Activated T-cell treated with anti-CD3 and anti-CD28 coated beads for 24 hours (primary cell): ENCODE results near the gene VDAC1.
A peak's percentile ranks its signal among the peaks of the same experiment; 100 is the strongest.

Experiments
- DNase-seq: peaks from one replicate; pipeline ENCODE4 v3.0.0-alpha.2; 2020; ENCODE audit warnings: low read depth

Gene VDAC1

DNA sequence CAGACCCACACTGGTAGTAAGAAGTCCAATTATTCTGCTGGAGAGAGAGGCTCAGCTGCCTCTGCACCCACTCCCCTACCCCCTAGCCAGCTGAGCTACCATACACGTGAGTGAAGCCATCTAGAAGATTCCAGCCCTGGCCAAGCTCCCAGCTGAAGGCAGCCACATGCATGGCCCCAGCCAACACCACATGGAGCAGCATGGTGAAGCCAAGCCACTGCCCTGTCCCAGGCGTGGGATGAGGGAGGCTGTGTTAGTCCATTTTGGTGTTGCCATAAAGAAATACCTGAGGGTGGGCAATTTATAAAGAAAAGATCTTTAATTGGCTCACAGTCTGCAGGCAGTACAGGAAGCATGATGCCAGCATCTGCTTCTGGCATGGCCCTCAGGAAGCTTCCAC, 20.0 kb upstream of the VDAC1 start:
- no peak for DNase-seq

DNA sequence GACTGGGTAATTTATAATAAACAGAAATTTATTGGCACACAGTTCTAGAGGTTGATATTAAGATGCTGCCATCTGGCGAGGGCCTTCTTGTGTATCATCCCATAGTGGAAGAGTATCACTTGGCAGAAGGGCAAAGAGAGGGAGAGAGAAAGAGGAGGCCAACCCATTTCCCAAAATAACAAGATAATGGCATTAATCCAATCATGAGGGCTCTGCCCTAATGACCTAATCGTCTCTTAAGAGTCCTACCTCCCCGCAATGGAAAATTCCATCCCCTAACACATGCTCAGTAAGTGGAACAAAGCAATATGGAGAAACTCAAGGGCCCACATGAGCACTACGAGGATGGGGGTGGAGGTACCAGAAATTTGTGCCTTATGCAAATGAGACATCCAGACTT, 17.6 kb upstream of the VDAC1 start:
- DNase-seq: no peak

DNA sequence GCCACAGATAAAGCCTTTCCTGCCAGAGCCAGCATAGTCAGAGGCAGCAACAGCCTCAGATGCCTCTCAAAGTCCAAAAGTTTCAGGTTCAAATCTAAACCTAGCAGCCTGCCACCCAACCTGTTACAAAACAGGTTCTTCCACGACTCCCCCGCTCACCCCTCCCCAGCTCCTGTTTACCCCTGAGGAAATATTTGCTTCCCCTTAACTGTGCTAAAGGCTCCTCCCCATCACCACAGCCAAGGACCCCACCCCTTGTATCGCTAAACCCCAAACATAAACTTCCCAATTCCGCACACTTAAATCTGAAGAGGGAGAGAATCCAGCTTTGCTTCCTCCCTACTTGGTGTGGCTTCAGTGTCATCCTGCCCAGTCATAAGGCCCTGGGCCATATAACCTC, 15.4 kb upstream of the VDAC1 start:
- no peak for DNase-seq

DNA sequence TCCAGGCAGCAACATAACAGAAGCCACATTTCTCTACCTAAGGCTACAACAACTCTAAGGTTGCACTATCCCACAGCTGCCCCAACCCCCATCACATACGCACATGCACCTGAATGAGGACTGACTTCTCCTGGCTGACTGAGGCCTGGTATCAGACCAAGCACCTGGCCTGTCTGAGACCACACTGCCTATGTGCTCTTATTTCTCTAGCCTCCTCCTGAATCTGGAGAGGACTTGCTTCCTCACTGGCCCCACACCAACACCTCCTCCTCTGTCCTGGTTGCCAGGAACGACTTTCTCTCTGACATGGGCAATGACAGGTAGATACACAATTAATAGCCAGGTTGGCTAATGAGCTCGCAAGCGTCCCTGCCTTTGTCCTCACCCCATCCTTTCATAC, 14.9 kb upstream of the VDAC1 start:
- DNase-seq: no peak

DNA sequence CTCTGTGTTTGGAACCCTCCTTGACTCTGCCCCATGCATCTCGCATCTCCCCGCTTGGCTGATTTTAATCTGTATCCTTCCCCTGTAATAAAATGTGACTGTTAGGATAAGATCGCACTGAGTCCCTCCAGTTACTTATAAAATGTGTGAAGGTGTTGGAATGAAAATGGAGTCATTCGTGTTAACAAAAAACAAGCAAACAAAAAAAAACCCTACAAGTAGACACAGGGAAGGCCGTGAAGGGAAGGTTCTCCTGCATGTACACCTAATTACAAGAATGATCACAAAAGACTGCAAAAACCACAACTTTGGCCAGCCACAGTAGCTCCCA, 14.2 kb upstream of the VDAC1 start:
- DNase-seq: no peak

DNA sequence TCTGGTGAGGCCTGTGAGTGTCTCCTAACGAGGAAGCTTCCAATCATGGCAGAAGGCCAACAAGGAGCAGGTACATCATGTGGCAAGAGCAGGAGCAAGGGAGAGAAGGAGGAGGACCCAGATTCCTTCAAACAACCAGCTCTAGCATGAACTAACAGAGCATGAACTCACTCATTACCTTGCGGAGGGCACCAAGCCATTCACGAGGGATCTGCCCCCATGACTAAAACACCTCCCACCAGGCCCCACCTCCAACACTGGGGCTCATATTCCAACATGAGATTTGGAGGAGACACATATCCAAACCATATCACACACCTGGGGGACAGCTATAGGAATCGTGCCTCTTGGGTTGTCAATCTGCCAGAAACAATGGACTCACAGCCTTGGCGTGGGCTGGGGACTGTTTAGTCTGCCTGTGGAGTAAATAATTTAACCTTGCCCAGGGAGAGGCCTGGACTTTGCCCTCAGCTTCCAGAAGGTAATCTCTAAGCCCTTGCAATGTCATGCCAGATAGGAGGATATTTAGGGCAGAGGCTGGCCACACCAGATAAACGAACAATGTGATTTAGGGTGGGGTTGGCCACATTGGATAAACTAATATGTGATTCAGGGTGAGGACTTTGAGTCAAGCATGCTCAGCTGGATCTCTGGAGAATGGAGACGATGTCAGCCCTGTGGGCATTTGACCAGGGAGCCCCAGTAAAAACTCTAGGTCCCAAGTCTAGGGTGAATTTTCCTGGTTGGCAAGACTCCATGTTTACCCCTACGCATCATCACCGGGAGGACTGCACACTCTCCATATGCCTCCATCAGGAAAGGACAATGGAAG, 13.6 kb upstream of the VDAC1 start:
- no peak for DNase-seq

DNA sequence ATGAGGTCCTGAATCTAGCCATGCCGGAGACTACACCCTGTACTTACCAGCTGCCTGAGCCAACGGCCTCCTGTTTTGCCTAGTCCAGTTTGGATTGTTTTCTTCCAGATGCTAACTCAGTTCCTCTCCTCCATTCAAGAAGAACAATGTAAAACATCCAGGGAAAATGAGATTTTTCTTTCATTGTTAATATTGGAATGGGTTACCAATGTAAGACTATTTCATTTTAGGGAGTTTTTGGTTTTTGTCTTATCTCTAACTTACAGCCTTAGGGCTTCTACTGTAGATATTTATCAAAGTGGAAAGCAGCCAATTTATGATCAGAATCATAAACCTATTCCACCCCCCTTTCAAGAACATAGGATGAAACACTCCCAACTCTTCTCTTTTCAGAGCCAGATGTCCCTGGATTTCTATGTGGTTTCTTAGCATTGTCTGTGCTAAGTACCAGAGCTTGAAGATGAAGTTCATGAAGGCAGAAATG, 3.5 kb upstream of the VDAC1 start:
- DNase-seq: no peak

DNA sequence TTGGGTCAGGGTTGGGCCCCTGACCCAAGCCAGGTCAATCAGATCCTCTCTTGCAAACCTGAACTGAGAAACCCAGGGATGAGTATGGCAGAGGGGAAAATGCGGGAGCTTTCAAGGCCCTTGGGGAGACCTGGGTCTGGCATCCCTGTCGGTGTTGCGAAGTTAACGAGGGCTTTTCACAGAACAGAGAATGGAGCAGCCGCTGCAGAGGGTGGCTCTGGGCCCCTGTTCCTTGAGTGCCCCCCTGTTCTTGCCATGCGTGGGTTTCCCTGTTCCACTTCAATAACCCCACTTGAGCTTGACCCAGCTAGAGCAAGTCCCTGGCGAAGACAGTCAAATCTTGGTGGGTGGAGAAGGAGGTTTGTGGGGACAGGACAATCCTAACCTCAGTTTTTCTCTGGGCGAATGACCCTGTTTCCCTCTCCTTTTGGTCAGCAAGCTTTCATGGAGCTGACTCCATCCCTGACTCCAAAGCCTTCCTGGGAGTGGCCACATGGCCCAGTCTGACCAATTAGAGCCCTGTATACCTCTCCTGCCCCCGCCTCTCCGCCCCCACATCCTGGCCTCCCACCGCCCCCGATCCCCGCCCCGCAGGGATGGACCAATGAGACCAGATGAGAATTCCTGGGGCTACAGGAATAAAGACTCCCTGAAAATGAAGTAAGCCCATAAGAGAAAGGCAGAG, 2.9 kb upstream of the VDAC1 start:
- DNase-seq: no peak

DNA sequence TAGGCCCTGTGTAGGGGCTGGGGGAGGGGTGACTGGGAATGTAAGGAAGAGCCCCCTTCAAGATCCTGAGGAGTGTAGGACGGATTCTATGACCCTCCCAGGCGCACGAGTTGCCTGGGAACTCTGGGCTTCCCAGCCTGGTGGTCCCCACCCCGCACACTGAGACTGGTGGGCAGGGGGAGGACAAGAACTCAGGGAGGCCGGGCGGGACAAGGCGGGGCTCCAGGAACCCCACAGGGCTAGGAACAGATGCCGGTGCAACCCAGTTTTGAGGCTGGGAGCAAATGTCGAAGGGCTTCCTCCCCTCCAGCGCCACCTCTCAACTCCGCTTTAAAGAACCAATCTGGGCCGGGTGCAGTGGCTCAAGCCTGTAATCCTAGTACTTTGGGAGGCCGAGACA, 1.3 kb upstream of the VDAC1 start:
- no peak for DNase-seq

DNA sequence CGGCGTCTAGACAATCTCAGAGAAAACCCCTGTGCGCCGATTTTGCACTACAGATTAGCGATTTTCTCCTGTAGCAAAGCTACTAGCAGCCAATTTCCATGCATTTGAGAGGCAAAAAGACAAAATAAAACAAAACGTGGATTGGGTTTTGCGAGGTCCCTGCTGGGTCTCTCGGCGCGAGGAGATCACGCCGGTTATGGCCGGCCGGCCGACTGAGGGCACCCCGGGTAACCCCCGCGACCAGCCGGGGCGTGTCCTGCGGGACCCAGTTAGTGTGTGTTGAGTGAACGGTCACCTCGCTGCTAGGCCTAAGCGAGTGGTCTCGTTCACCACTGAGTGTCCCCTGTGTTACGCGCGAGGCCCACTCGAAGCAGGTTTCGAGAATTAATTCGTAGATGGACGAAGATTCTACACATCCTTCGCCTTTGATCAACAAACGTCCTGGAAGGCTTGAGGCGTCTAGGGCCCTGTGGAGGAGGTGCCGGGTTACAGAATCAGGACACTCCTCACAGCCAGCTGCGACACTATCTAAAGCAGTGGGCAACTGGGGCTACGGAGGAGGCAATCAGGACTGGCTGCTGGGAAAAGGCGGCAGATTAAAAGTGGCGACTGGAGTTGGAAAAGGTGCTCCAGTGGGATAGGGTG, 764 bp upstream of the VDAC1 start:
- DNase-seq: no peak

DNA sequence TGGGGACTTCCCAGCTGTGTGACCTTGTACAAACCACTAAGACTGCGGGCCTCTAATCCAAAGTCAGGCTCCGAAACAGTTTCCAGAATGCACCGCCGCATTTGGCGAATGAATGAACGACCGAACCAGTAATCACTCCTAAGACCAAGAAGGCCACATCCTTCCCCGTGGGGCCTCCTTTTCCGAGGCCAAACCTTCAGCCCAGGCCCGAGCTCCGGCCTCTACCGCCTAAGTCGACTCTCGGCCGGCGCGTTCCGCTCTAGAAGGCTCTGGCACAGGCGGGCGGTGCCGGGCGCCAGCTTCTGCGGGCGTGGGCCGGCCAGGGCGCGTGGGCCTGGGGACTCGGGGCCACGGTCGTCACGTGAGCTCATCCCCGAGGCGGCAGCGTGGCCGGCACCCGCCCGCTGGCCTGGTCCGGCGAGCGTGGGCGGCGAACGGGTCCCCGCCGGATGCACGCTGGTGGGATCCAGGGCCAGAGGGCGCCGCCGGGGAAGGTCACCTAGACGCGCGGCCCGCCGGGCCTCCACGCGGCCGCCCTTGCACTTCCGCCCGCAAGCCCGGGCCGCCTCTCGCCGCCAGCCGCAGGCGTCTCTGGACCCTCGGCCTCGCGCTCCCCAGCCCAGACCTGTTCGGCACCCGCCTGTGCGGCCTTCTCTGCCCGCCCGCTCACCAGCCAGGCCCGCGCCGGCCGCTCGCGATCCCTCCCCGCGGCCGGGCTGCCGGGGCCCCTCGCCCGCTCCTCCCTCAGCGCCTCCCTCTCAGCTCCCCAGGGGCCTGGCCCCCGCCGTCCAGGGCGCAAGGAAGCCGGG, 754 bp downstream of the VDAC1 start:
- DNase-seq: peak; percentile 35

DNA sequence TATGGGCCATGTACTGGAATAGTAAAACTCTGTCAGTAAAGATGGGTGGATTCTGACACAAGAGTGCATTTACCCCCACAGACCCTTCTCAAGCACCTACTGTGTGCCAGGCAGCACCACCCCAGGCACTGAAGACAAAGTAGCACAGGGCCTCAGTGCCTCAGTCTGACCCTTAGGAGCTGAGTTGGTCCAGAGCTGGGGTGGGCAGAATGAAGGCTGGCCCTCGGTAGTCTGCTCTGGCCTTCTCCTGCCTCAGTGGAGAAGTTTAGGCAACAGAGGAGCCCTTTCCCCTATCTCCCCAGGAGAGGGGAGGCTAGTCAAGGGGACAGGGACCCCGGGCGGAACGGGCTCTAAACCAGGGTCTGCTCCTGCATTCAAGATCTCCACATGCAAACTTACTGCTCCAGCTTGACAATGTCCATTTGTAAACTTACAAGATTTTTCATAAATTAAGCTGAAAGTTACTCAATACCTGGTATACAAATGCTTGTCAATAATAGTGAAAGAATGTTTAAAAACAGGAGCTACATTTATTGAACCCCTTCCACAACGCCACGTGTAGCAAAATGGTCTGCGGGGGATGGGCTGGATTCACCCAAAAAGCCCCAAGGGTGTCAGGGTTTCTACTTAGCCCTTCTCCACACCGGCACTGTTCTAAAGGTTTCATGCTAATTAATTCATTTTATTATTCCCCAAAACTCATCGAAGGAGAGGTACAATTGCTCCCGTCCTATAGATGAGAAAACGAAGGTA, 1.5 kb downstream of the VDAC1 start:
- no peak for DNase-seq

DNA sequence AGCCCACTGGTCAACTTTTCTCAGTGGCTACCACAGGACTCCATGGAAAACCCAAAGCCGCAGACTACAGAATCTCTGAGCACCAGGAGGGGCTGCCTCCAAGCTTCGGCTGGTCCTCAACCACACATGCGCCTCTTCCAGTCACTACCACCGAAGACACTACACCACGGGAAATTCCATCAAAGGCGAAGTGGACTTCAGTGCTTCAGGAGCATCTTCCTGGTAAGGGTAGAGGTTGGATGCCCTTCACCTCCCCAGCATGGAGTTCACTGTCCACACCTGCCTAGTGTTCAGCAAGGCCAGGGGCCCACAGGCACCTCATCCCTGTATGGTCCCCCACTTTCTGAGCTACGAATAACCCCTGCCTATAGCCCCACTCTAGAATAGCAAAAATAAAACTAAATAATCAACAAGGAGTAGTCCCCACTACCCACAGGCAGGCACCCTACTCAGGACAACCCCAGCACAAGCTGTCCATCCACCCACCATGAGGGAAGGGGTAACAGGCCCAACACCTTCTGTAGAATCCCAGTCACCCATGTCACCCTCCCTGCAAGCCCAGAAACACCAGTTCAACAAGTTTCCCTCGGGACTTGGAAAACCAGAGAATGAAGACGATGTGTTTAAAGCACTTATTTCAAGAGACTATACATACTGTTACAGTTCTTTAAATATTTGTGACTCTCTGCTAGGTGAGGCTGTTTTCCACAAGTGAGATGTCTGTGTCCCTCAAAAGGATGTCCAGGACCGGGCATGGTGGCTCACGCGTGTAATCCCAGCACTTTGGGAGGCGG, 2.6 kb downstream of the VDAC1 start:
- DNase-seq: no peak

DNA sequence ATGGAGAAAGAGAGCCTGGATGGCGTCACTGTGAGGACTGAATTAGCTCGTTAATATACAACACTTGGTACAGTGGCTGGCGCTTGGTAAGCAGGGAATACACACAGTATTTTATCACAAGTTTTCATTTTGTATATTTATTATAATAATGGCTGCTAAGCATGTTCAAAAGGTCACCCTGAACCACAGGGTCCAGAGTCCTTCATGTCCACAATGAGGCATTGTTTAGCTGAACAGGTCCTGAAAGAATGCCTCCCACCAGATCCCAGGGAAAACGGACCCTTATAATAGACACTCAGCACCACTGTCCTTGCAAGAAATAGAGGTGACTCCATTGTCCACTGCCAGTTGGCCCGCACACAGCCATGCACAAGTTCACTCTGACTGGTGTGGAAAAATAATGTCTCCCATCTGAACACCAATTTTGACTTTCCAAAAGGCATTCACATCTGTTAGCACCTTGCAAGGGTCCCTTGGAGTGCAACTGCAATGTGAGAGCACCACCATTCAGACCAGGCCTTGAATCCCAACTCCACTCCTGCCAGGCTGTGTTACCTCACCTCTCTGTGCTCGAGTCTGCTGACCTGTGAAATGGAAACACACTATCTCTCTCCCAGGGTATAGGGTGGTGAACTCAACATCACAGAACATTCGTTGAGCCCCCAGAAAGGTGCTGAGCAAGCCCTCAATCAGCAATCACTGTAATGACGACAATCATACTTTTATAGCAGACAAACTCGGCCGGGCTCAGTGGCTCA, 3.9 kb downstream of the VDAC1 start:
- no peak for DNase-seq

DNA sequence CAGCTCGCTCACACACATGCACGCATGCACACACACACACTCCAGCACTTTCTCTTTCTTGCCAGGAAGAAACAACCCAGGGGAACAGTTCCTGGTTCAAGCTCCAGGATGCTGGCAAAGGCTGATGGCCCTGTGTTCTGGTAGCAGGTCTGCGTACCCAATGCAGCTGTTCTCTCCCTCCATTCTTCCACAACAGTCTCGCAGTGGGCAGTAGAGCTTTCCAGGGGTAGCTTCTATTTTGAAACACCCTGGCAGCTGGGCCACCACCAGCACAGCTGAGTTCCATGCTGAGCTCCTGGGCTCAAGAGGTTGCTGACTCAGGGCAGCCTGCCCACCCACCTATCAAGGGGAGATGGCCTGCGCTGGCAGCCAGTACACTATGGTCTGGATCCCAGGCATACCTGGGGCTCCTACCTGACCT, 4.7 kb downstream of the VDAC1 start:
- DNase-seq: no peak

DNA sequence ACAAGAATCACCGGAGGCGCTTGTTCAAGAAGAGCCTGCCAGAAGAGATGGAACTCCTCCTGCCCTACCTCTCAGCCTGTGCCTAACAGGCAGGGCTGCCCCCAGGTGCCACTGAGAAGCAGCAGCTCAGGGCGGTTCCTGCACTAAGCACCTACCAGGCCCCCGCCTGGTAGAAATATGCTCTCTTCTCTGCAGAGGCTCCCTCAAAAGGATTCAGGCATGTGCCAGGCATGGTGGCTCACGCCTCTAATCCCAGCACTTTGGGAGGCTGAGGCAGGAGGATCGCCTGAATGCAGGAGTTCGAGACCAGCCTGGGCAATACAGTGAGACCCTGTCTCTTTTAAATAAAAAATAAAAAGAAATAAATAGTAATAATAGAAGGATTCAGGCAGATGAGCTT, 6.0 kb downstream of the VDAC1 start:
- DNase-seq: no peak

DNA sequence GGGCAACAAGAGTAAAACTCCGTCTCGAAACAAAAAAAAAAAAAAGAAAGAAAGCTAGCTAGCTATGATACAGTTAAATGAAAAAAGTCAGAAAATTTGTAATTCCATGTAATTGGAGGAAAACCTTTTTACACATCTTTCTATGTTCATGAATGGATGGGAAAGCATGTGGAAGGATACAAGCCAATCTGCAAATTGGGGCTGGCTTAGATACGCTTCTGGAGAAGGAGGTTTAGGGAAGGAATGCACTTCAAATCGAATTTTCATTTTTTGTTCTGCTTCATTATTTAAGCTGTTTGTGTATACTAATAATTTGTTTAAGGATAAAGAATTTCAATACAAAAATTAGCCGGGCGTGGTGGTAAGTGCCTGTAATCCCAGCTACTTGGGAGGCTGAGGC, 6.7 kb downstream of the VDAC1 start:
- no peak for DNase-seq

DNA sequence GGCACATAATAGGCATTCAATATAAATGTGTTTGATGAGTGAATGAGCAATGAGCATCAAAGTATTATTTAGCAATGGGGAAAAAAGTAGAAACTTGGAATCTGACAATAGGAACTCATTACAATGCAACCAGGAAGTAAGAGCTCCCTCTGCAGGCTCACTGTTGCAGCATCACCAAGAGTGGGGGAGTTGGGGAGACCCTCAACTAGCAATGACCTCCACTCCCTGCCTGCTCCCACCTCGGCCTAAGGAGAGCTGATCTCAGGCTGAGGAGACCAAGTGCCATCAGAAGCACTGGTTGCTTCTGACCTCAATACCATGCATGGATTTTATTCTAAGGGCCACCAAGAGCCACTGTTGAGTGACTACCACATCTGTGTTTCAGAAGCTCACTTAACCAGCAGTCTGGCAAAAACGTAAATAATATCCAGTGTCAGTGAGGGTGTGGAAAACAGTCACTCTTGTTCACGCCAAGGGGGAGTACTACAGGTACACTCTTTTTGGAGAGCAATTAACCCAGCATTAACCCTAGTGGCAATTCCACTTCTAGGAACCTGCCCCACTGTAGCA, 8.0 kb downstream of the VDAC1 start:
- no peak for DNase-seq

DNA sequence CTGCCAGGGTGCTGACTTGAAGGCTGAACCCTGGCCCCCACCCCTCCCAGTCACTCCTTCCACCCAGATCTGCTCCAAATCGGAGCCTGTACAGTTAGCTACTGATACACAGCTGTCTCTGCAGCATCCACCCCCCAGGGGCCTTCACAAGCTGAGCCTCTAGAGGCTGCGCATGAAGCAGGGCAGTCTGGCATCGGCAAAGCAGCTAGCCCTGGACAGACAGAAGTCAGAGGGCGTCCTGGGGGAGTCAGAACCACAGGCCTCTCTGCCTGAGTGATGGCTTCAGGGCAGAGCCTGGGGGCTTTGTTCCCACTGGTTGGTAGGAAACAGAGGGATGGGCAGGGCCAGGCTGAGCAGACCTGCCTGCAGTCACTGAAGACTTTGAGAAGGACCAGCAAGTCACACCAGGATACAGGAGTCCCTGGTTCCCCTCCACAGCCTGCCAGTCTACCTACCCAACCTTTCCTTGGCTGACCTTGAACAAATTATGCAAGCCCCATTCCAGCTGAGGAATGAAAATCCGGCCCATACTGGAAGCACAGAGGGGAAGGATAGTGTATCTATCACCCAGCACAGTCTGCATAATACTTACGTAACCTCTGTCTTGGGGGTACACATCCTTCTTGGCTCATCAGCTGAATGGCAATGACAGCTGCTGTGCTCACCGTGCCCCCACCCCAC, 8.8 kb downstream of the VDAC1 start:
- DNase-seq: no peak
